HG03342 (cell line): ENCODE data around the gene ARHGAP9.

Source experiments
- ATAC-seq: cut with Tn5 transposase; IDR thresholded peaks from one replicate; pipeline ENCODE4 v1.9.1; 2021; ENCODE audit warnings: mild to moderate bottlenecking, moderate library complexity; ENCODE audit not compliant: unreplicated experiment

ARHGAP9 gene

GRCh38 chr12:57479376-57480115 is at the start of gene ARHGAP9:
ARHGAP9 (minus strand) TSS chr12:57479866; CDS start chr12:57479406, 460 bp downstream.
- peak; percentile 37 for ATAC-seq

GRCh38 chr12:57528831-57529555 is 49.3 kb upstream of the ARHGAP9 start:
- no peak for ATAC-seq

DNA sequence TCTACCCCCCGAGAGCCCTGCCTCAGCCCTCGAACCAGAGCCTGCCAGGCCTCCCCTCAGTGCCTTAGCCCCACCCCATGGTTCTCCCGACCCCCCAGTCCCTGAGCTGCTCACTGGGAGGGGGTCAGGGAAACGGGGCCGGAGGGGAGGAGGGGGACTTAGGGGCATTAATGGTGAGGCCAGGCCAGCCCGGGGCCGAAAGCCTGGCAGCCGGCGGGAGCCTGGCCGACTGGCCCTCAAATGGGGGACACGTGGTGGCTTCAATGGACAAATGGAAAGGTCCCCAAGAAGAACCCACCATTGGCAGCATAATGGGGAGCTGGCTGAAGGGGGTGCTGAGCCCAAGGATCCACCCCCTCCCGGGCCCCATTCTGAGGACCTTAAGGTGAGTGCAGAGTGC is 48.5 kb upstream of the ARHGAP9 start:
- ATAC-seq: no peak

DNA sequence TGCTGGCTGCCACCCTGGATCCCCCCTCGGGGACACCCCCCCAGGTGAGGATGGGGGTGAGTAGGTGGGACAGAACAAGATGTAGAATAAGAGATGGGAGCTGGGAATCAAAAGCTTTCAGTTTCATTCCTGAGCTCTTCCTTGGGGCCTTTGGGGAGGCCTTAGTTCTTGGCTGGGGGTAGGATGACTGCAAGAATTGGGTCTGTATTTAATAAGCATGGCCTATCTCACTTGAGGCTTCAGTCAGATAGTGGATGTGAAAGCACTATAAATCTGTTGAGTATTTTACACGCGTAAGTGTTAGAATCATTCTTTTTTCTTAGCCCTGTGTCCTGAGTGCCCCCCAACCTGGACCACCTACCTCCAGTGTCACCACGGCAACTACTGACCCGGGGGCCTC is 47.5 kb upstream of the ARHGAP9 start:
- no peak for ATAC-seq

GRCh38 chr12:57526477-57527126 is 46.9 kb upstream of the ARHGAP9 start:
- no peak for ATAC-seq

GRCh38 chr12:57525615-57526383 is 46.1 kb upstream of the ARHGAP9 start:
- no peak for ATAC-seq

DNA sequence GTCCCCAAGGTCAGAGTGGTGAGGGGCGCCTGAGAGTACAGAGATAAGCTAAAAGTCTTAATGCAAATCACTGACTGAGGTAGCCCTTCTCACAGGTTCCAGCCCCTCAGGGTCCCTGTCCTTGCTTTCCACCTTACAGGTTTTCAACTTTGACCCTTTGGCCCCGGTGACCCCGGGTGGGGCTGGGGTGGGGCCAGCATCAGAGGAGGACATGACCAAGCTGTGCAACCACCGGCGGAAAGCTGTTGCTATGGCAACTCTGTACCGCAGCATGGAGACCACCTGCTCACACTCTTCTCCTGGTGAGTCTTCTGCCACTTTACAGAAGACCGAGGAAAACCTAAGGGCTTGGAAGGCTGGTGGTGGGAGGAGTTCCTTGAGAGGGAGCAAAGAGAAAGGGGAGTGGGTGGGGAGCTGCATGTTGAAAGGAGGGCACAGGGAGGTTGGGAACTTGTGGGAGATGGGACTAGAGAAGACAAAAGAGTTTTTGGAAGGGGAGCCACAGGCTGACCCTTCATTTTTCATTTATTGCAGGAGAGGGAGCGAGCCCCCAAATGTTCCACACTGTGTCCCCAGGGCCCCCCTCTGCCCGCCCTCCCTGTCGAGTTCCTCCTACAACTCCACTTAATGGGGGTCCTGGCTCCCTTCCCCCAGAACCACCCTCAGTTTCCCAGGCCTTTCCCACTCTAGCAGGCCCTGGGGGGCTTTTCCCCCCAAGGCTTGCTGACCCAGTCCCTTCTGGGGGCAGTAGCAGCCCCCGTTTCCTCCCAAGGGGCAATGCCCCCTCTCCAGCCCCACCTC is 45.3 kb upstream of the ARHGAP9 start:
- no peak for ATAC-seq

DNA sequence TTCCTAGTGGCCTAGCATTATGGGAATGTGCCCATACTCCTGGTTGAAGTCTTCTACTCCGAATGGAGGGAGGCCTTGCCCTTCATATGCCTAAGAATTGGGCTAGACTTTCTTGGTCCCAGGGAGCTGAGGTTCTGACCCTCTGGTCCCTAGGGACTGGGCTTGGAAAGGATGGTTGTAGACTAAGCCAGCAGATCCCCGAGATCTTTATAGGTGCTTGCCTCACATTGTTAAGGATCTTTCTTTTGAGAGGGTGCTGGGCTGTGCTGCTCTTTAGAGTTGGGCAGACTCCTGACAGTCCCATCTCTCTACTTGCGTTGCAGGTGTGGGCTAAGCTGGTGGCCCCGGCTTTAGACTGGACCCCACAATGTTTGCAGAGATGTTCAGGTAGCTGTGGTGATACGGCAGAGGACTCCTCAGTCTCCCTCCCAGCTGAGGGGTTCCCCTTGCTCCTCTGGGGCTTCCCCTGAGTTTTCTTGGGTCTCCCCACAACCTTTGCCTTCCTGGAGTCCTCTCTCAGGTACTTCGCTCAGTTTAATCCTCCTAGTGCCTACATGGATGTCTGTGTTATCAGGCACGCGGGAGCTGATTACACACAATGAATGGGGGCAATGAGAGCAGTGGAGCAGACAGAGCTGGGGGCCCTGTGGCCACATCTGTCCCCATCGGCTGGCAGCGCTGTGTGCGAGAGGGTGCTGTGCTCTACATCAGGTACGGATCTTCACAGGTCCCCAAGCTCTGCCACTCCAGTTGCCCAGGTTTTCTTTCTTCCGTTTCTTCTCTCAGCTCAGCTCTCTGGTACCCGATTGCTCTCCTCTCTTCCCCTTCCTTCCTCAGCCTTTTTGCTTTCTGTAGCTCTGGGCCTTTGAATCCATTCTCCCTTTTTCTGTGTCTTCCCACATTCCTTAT is 44.3 kb upstream of the ARHGAP9 start:
- no peak for ATAC-seq

- no peak for ATAC-seq
Measured at GRCh38 chr12:57522887-57523705, 43.4 kb upstream of the ARHGAP9 start.

GRCh38 chr12:57522011-57522886 is 42.6 kb upstream of the ARHGAP9 start, which contains the start of gene MBD6:
MBD6 (plus strand) TSS chr12:57522824; CDS start chr12:57524304, 1,480 bp downstream.
- ATAC-seq: peak; percentile 37

- ATAC-seq: no peak
Measured at GRCh38 chr12:57521525-57522010, 41.9 kb upstream of the ARHGAP9 start.

- ATAC-seq: peak; percentile 64
Measured at GRCh38 chr12:57520053-57520818, 40.6 kb upstream of the ARHGAP9 start, which contains the start of gene DDIT3. DDIT3 (minus strand) TSS chr12:57520514; CDS start chr12:57517406, 3,108 bp downstream.

DNA sequence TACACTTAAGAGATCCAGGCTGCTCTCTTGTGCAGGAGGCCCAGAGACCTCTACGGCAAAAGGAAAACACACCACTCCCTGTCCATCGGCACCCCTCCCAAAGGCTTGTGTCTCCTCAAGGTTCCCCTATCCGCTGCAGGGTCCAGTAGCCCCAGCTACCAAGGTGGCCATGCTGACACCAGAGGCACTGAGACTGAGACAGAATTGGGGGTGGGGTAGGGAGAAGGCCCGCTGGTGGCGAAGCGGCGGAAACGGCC is 40.1 kb upstream of the ARHGAP9 start:
- ATAC-seq: peak; percentile 2

DNA sequence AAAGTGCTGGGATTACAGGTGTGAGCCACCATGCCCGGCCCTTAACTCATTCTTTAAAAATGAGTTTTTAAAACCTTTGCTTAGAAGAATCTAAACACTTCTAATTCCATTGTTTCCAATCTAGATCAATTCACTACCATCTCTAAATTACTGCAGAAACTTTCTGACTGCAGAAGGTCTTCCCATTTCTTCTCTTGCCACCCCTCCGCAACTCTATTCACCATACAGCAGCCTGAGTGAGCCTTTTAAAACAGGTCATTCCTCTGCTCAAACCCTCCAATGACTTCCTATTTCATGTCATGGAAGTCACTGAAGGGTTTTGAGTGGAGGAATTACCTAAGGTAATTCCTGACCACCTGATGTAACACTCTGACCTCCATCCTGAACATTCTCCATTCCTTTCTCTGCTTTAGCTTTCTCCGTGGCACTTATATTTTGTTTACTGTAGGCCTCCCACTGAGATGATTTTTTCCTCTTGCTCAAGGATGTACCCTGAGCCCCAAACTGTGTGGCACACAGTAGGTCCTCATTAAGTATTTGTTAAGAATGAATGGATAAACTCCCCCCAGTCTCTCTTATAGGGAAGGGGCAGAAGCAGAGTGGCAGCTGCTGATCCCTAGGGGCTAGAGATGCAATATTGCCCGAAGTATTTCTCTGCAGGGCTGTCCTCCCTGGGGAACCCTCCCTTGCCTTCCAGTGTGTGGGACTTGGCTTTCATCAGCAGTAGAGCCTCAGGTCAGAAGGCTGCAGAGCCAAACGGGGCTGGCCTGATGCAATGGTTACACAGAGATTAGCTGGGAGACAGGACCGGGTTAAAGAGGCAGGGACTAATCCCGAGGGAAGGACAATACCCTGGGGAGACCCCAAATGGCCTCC is 39.5 kb upstream of the ARHGAP9 start:
- ATAC-seq: no peak

DNA sequence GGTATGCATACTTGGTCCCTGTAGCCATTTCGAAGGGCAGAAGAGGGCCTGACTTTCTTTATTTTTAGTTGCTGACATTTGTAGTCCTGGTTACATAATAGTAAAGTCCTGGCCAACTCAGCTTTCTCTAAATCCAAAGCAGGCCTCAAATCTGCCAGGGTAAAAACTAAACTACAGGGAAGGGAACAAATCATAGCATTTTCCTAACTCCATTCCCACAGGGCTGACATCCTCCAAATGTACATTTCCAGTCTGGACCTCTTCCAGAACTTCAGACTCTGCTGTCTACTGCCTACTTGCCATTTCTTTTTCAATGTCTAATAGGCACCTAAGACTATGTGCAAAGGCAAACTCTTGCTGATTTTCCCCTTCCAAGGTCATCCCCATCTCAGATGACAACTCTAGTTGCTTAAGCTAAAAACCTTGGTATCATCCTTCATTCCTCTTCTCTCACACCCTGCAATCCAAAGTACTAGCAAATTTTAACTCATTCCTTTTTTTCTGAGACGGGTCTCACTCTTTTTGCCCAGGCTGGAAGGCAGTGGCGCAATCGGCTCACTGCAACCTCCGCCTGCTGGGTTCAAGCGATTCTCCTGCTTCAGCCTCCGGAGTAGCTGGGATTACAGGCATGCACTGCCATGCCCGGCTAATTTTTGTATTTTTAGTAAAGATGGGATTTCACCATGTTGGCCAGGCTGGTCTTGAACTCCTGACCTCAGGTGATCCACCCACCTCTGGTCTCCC is 38.7 kb upstream of the ARHGAP9 start:
- ATAC-seq: no peak
